B cell (primary cell): Measurements from ENCODE around the gene CYP26C1. TPM values are rescaled to one million over a fixed set of nuclear protein-coding genes. Genes with fewer than 3 reads are reported as not detected.

Experiments used
- ATAC-seq: fragments of 200-7000 bp; cut with Tn5 transposase; one replicate; pipeline ENCODE4 v1.10.0; 2021; ENCODE audit warnings: low read depth, mild to moderate bottlenecking, moderate number of reproducible peaks, moderate library complexity
- CTCF ChIA-PET: fragments of 350-600 bp; sonication (Branson Sonifier 250); formaldehyde crosslinking; loops from one replicate; lab custom pipeline; 2021; ENCODE audit warnings: antibody characterized with exemption, inconsistent platforms; lab: Charles Lee
- POLR2A ChIA-PET: fragments of 350-600 bp; sonication (Branson Sonifier 250); formaldehyde crosslinking; loops from one replicate; lab custom pipeline; 2021; ENCODE audit warnings: antibody characterized with exemption; lab: Charles Lee
- DNase-seq: peaks from one replicate; pipeline ENCODE4 v3.0.0; 2013
- H2AFZ ChIP-seq: 2 replicates; pipeline ENCODE4 v1.6.1; 2012; ENCODE audit warnings: mild to moderate bottlenecking, low read depth, low read length; ENCODE audit not compliant: insufficient read depth, poor library complexity, severe bottlenecking
- H3K27ac ChIP-seq, 2 donors: 1 replicate in 1 of 2; 2 replicates in 1 of 2; pipeline ENCODE4 v1.5.1; 2012 to 2013; ENCODE audit warnings: low read length in 2 of 2, mild to moderate bottlenecking in 2 of 2, moderate library complexity in 1 of 2
- H3K27me3 ChIP-seq, 4 experiments: fragments of 200-600 bp in 1 of 4; sonication (generic) in 1 of 4; replicated peaks in 1 of 4; 1 replicate in 2 of 4; 2 replicates in 2 of 4; pipeline versions ENCODE4 v1.6.1 to v1.7.0; 2013 to 2016; ENCODE audit warnings: low read length in 3 of 4, mild to moderate bottlenecking in 2 of 4, mixed read lengths in 1 of 4, moderate library complexity in 1 of 4; ENCODE audit not compliant: insufficient read depth in 4 of 4, control insufficient read depth in 3 of 4; ENCODE audit errors: control extremely low read depth in 1 of 4
- H3K36me3 ChIP-seq, 2 experiments: replicated peaks in 1 of 2; 1 replicate in 1 of 2; 2 replicates in 1 of 2; pipeline versions ENCODE4 v1.6.1 to v1.7.1; 2013; ENCODE audit warnings: low read length in 1 of 2; ENCODE audit not compliant: insufficient read depth in 2 of 2, control insufficient read depth in 1 of 2; ENCODE audit errors: control extremely low read depth in 1 of 2, extremely low read depth in 1 of 2
- H3K4me1 ChIP-seq, 2 donors: fragments of 200-600 bp in 1 of 2; sonication (generic) in 1 of 2; 1 replicate in 1 of 2; 2 replicates in 1 of 2; pipeline versions ENCODE4 v1.5.1 to v1.6.1; 2013 to 2017; ENCODE audit warnings: low read length in 2 of 2; ENCODE audit not compliant: control insufficient read depth in 2 of 2, insufficient read depth in 2 of 2
- H3K4me2 ChIP-seq: replicated peaks from 2 replicates; pipeline ENCODE3; 2012; ENCODE audit warnings: mild to moderate bottlenecking, low read depth, low read length; ENCODE audit not compliant: poor library complexity, severe bottlenecking
- H3K4me3 ChIP-seq, 5 experiments: fragments of 200-600 bp in 1 of 5; sonication (generic) in 1 of 5; 1 replicate in 3 of 5; 2 replicates in 2 of 5; pipeline versions ENCODE4 v1.5.1 to v1.7.0; 2011 to 2016; ENCODE audit warnings: low read length in 4 of 5, mild to moderate bottlenecking in 4 of 5, low read depth in 2 of 5, control low read depth in 1 of 5, moderate library complexity in 1 of 5; ENCODE audit not compliant: insufficient read depth in 1 of 5; ENCODE audit errors: control extremely low read depth in 1 of 5, extremely low read depth in 1 of 5
- H3K79me2 ChIP-seq: fragments of 200-600 bp; sonication (generic); one replicate; pipeline ENCODE4 v1.6.0; 2016; ENCODE audit warnings: low read length; ENCODE audit not compliant: control insufficient read depth, insufficient read depth
- H3K9ac ChIP-seq: fragments of 200-600 bp; sonication (generic); 2 replicates; pipeline ENCODE4 v1.6.1; 2017; ENCODE audit warnings: mild to moderate bottlenecking, low read length, moderate library complexity
- H3K9me3 ChIP-seq, 3 donors: one replicate each; pipeline versions ENCODE4 v1.6.1 to v1.7.1; 2013; ENCODE audit warnings: low read length in 2 of 3; ENCODE audit not compliant: control insufficient read depth in 2 of 3, insufficient read depth in 1 of 3; ENCODE audit errors: control extremely low read depth in 1 of 3
- H4K20me1 ChIP-seq: 2 replicates; pipeline ENCODE4 v1.6.0; 2012; ENCODE audit warnings: mild to moderate bottlenecking, low read length; ENCODE audit not compliant: insufficient read depth, control insufficient read depth, poor library complexity, severe bottlenecking
- H3K27ac Mint-ChIP-seq: one replicate; pipeline ENCODE4 v1.8.0; 2021; ENCODE audit warnings: mixed read lengths
- H3K27me3 Mint-ChIP-seq: one replicate; pipeline ENCODE4 v1.8.0; 2021; ENCODE audit warnings: mixed read lengths
- H3K4me1 Mint-ChIP-seq: one replicate; pipeline ENCODE4 v1.8.0; 2021; ENCODE audit warnings: mixed read lengths
- H3K4me3 Mint-ChIP-seq: one replicate; pipeline ENCODE4 v1.8.0; 2021; ENCODE audit warnings: mixed read lengths
- H3K9me3 Mint-ChIP-seq: one replicate; pipeline ENCODE4 v1.8.0; 2022; ENCODE audit warnings: mixed read lengths; ENCODE audit not compliant: insufficient read depth
- EZH2 ChIP-seq: IDR thresholded peaks from 2 replicates; pipeline ENCODE4 v1.6.1; 2012; ENCODE audit warnings: borderline replicate concordance, low read depth, mild to moderate bottlenecking, moderate library complexity, low read length; ENCODE audit not compliant: insufficient read depth, poor library complexity, severe bottlenecking
- WGBS: methylation state at CpG from one replicate; pipeline ENCODE4 v1.1.5; 2013; ENCODE audit warnings: missing lambda C conversion rate; ENCODE audit not compliant: insufficient coverage; 5-methylcytosine and 5-hydroxymethylcytosine counted together
- intact Hi-C: fragments of 100-400 bp; cut with micrococcal nuclease; formaldehyde crosslinking; loops from one replicate; pipeline ENCODE4 v1.10.0; 2022
- polyA plus RNA-seq: library from polyadenylated mRNA; depleted of rRNA; stranded (reverse); fragments of >200 nt; gene quantifications from 2 replicates; pipeline ENCODE4 v1.2.3, GENCODE V29; 2012
- total RNA-seq, 2 donors: library from RNA; stranded (reverse); fragments of 120-200 nt in 1 of 2; gene quantifications; 1 replicate in 1 of 2; 2 replicates in 1 of 2; pipeline versions ENCODE4 v1.2.3 to v1.2.4, GENCODE V29; 2013 to 2022
- TF ChIP-seq, protein P1 (sequence below): fragments of 200-600 bp; IDR thresholded peaks from one replicate; pipeline ENCODE4 v1.8.0; 2022; ENCODE audit warnings: antibody characterized with exemption, mild to moderate bottlenecking

Gene CYP26C1
- total and polyA plus RNA-seq, 2 donors (not counting 1 experiment from before 2014, with no cell fraction given), result 0.01 to 0.57 TPM

DNA sequence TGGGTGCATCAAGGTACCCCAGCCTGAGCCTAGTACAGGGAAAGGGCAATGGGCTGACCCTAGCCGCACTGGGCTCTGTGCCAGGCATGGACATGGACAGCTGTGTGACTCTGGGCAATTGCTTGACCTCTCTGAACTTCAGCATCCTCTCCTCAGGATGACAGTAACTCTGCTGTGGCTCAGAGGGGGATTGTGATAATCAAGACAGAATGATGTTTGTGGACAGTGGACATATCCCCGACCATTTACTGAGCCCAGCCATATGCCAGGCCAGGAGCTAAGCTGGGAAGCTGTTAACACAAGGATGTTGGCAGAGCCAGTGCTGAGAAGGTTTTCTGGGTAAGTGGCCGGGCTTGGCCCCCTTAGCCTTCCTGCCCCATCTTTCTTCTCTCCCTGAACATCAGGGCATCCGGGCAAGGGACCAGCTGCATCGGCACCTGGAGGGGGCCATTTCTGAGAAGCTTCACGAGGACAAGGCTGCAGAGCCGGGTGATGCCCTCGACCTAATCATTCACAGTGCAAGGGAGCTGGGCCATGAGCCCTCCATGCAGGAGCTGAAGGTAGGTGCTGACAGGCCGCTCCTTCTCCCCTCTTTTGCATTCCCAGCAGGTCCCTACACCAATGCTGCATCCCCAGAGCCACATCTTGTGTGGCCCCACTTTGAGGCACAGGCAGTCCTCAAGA is 3.5 kb downstream of the CYP26C1 start:
- ATAC-seq (no peak), DNase-seq (no peak)
- Mint-ChIP-seq H3K4me3 (peak overlapping the region; percentile 19), H3K27ac (no peak overlapping the region), H3K9me3 (no peaks in the 10 kb centered on the region), H3K27me3 (peaks cover 62% of the 10 kb centered on the region), H3K4me1 (peaks cover 32% of the 10 kb centered on the region)
- H4K20me1 ChIP-seq, result peaks cover 4% of the 10 kb centered on the region
- no peak overlapping the region for H3K4me3 ChIP-seq
- peaks cover 0 to 61% (median 25%) of the 10 kb centered on the region in 4 experiments for H3K27me3 ChIP-seq
- no peak overlapping the region for H3K4me2 ChIP-seq
- TF ChIP-seq EZH2, result no peak
- TF ChIP-seq, protein P1, sequence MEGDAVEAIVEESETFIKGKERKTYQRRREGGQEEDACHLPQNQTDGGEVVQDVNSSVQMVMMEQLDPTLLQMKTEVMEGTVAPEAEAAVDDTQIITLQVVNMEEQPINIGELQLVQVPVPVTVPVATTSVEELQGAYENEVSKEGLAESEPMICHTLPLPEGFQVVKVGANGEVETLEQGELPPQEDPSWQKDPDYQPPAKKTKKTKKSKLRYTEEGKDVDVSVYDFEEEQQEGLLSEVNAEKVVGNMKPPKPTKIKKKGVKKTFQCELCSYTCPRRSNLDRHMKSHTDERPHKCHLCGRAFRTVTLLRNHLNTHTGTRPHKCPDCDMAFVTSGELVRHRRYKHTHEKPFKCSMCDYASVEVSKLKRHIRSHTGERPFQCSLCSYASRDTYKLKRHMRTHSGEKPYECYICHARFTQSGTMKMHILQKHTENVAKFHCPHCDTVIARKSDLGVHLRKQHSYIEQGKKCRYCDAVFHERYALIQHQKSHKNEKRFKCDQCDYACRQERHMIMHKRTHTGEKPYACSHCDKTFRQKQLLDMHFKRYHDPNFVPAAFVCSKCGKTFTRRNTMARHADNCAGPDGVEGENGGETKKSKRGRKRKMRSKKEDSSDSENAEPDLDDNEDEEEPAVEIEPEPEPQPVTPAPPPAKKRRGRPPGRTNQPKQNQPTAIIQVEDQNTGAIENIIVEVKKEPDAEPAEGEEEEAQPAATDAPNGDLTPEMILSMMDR, result no peak
- 84% methylated on average over 9 of the region's 9 CpGs for WGBS
- intact Hi-C loops, result no loop called here
- no peak overlapping the region for H3K27ac ChIP-seq
- ChIA-PET CTCF (interaction anchor here (1.5 kb wide), 1 partner anchor 16 kb away, joined by 3 read pairs; no protein-coding TSS in a partner anchor), POLR2A (no interaction called here)
- H3K79me2 ChIP-seq, result no peaks in the 10 kb centered on the region
- no peak overlapping the region for H2AFZ ChIP-seq
- peaks cover 29 to 34% of the 10 kb centered on the region in 2 donors for H3K4me1 ChIP-seq
- no peak overlapping the region for H3K9ac ChIP-seq
- peaks cover 0 to 10% (median 0%) of the 10 kb centered on the region in 3 donors for H3K9me3 ChIP-seq
- H3K36me3 ChIP-seq, result peaks cover 0 to 2% of the 10 kb centered on the region in 2 experiments

DNA sequence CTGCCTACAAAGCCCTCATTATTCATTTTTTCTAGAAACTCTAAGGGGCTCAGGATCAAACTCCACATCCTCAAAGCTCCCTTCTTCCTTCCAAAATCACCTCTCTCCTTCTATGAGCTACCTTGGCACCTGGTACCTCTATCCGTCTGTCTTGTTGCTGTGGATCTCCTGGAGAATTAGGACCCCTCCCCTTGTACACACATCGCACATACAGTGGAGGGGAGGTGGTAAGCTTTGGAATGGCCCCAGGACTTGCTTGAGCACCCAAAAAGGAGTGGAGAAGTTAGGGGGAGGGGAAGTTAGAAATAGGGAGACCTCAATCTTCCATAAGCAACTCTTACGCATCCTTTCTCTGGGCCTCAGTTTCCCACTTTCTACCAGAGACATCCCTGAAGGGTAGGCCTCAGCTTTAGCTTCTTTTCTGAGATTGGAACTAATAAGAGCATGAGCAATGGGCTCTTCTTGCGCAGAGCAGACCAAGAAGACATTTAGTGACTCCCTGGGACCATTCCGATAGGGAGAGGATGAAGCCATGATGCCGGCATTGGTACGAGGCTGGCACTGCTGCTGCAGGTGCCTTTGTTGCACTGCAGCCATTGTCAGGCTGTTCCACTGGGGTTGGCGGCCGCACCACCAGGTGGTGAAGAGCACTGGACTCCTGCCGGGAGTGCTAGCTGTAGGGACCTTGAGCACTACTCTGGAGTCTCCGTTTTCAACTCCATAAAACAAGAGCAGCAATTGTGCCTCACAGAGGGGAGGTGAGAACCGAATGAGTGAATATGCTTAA is 4.5 kb downstream of the CYP26C1 start:
- peaks cover 59% of the 10 kb centered on the region for H3K27me3 Mint-ChIP-seq
- Histone ChIP-seq H3K4me3 (no peak overlapping the region), H3K27me3 (peaks cover 0 to 66% (median 26%) of the 10 kb centered on the region in 4 experiments), H4K20me1 (peaks cover 4% of the 10 kb centered on the region), H3K4me1 (peaks cover 27 to 30% of the 10 kb centered on the region in 2 donors), H3K4me2 (no peak overlapping the region), H3K27ac (no peak overlapping the region), H3K9me3 (peaks cover 0 to 6% (median 0%) of the 10 kb centered on the region in 3 donors), H2AFZ (no peak overlapping the region), H3K36me3 (no peaks in the 10 kb centered on the region), H3K9ac (no peak overlapping the region), H3K79me2 (no peaks in the 10 kb centered on the region)
- no peaks in the 10 kb centered on the region for H3K9me3 Mint-ChIP-seq
- TF ChIP-seq, protein P1, result no peak
- TF ChIP-seq EZH2, result no peak
- peaks cover 29% of the 10 kb centered on the region for H3K4me1 Mint-ChIP-seq
- intact Hi-C loops, result no loop called here
- DNase-seq (no peak), ATAC-seq (no peak)
- WGBS, result 91% methylated on average over 6 of the region's 12 CpGs
- H3K27ac Mint-ChIP-seq, result no peak overlapping the region
- ChIA-PET POLR2A (no interaction called here), CTCF (interaction anchor here (1.1 to 1.5 kb wide), 2 partner anchors 11 to 15 kb away, joined by 3 to 4 read pairs; no protein-coding TSS in a partner anchor)
- no peak overlapping the region for H3K4me3 Mint-ChIP-seq
